Caki2 (cell line): ENCODE results near the gene TEAD4. TPM values are rescaled to one million over a fixed set of nuclear protein-coding genes. Genes with fewer than 3 reads are reported as not detected.
A peak's percentile ranks its signal among the peaks of the same experiment; 100 is the strongest.
"Not testable (repeated sequence)": the region's sequence is repeated elsewhere in the genome, so short reads cannot be mapped to it uniquely, and the experiment has no call there.

Experiments used
- DNase-seq: peaks from one replicate; pipeline ENCODE4 v3.0.0-alpha.2; 2015; ENCODE audit warnings: low read depth
- in situ Hi-C: cut with HindIII; loops from 2 replicates; pipeline ENCODE4 v1.10.0; 2016; ENCODE audit warnings: low sequenced_read_pairs, low pct_unique_long_range_greater_than_20kb, mixed read lengths
- total RNA-seq: library from RNA; depleted of rRNA; stranded (reverse); fragments of >200 nt; shearing (Covaris generic); gene quantifications from 2 replicates; pipeline ENCODE4 v1.2.3, GENCODE V29; 2014; ENCODE audit warnings: low replicate concordance

TEAD4 gene
- total RNA-seq, 1 experiment from 2014 or later, result 17.2 TPM

DNA sequence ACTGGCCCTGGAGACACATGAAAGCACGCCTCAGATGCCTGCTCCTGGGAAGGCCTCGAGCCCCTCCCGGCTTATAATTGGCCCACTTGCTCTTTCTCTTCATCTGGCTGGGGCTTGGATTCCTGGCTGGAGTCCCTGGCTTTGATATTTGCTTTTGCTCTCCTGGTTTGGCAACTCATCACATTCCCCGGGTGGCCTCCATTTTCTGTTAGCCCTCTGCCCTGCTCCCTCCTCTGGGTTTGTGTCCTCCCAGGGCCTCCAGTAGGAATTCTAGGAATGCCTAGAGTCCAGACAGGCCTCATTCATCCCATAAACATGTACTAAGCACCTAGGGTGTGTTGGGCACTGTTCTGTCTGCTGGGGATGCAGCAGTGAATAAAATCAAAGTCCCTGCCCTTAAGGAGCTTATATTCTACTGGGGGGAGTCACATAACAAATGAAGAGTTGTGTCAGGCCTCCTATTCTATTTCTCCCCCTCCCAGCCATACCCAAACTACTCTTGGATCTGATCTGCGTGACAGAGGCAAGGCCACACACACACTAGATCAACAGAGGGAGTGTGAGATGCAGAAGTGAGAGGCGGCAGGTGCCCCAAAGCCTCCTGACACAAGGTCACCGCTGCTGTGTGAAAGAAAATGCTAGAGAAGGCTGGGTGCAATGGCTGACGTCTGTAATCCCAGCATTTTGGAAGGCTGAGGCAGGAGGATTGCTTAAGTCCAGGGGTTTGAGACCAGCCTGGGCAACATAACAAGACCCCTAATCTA lies 96.7 kb downstream of the TEAD4 start:
- in situ Hi-C loops, result no loop called here
- no peak for DNase-seq

DNA sequence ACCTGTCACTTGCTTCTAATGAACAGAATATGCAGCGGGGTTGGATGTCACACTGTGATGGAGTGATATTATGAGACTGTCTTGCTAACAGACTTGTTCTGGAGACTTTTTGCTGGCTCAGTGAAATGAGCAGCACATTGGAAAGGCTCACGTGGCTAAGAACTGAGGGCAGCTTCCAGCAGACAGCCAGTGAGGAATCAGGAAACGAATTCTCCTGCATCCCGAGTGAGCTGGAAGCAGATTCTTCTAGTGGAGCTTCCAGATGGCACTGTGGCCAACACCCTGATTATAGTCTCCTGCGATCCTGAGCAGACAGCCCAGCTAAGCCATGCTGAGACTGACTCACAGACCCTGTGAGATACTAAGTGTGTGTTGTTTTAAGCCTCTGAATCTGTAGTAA lies 101.9 kb downstream of the TEAD4 start:
- no peak for DNase-seq
- in situ Hi-C loops, result no loop called here

DNA sequence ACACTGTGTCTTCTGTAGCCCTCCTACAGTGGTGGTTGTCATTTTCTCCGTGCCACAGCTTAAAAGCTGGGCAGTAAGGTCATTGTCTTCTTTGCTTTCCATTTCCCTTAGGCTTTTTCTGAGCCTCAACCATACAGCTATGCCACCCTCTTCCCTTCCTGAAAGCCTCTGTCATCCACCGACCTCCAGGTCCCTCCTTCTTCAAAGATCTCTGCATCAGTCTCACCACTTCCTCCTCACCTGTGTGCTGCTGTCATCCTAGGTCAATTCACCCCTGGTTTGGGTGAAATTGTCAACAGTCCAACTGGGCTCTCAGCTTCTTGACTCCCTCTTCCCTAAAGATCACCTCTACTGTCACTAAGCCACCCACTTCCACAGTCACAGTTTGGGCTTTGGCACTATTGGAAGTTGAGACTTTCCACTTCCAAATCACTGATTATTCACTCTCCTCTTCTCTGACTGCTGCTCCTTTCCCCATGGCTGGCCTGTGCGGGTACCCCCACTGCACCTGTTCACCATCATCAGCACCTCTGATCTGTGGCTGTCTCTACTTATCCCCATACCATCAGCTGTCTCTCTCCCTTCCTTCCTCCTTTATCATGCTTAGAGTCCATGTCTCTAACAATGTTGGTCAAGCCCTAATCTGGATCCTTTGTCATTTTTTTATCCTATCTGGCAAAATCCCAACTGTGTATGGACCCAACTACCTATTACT lies 102.5 kb downstream of the TEAD4 start:
- in situ Hi-C loops, result no loop called here
- DNase-seq, result no peak

DNA sequence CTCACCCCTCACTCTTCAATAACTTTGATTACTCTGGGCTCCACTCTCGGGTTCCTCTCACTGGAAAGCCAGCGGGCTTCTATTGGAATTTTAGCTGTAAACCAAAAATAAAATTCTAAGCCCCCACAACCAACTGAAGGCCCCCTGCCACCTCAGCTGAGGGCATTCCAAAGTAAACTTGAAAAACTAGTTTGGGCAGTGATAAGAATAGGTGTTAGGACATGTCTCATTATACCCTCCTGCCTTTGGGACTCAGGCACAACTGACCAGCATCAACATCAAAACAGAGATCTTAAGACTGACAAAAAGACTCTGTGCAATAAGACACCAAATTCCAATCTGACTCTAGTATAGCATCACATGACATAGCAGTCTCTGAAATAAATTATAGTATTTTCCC lies 106.1 kb downstream of the TEAD4 start:
- no peak for DNase-seq
- in situ Hi-C loops, result no loop called here

DNA sequence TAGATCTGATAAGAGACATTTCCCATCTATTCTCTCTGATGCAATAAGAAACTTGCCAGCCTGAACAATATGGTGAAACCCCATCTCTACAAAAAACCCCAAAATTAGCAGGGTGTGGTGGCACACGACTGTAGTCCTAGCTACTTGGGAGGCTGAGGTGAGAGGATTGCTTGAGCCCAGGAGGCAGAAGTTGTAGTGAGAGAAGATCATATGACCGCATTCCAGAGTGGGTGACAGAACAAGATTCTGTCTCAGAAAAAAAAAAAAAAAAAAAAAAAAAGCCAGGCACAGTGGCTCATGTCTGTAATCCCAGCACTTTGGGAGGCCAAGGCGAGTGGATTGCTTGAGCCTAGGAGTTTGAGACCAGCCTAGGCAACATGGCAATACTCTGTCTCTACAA lies 106.6 kb downstream of the TEAD4 start:
- in situ Hi-C loops, DNase-seq: not testable (repeated sequence)

DNA sequence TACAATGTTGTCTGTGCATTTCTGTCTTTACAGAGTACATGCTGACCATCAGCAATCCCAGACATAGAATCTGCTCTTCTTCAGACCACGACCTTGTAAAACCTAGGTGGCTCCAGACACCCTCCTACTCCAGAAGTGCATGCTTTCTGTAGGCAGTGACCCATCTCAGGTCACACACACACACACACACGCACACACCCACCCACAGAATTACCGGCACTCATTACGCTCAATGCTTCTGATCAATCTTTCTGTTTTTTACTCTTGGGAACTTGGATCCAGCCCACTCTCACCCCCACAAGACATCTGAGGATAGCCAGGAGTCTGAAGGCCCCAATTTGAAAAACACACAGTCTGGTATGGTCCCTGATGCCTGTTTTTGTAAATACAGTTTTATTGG lies 110.5 kb downstream of the TEAD4 start:
- DNase-seq, result no peak
- in situ Hi-C loops, result no loop called here

DNA sequence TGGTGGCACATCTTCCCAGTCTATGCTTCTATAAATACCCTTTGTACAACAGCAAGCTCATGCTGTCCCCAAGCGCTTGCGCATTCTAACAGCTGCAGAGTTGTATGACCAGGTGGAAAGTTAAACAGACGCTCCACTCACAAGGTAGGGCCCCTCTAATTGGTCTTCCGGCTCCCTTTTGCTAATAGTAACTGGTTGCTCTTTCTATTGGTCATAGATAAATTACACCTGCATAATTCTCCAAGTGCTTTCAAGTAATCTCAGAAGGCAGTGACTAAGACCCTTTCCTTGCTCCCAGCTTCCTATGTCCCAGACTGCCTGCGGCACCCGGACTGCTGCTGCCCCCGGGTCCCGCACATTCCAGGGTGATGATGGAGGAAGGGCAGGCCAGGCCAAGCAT lies 111.9 kb downstream of the TEAD4 start:
- in situ Hi-C loops, result no loop called here
- DNase-seq, result no peak

DNA sequence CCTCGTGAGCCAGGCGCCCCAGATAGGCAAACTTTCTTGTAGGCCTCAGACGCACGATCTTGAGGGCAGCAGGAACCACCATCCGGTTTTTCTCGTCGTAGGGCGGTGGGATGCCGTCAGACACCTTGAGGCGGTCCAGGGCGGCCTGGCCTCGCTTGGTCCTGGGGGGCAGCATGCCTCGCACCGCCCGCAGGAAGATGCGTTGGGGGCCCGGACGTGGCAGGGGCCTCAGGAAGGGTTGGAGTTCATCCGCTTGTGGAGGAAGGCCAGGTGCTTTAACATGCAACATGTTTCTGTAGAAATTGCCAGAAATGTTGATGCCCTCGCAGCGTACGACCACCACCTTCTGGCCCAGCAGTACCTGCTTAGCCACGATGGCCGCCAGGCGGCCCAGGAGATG lies 112.5 kb downstream of the TEAD4 start:
- no peak for DNase-seq
- in situ Hi-C loops, result no loop called here

DNA sequence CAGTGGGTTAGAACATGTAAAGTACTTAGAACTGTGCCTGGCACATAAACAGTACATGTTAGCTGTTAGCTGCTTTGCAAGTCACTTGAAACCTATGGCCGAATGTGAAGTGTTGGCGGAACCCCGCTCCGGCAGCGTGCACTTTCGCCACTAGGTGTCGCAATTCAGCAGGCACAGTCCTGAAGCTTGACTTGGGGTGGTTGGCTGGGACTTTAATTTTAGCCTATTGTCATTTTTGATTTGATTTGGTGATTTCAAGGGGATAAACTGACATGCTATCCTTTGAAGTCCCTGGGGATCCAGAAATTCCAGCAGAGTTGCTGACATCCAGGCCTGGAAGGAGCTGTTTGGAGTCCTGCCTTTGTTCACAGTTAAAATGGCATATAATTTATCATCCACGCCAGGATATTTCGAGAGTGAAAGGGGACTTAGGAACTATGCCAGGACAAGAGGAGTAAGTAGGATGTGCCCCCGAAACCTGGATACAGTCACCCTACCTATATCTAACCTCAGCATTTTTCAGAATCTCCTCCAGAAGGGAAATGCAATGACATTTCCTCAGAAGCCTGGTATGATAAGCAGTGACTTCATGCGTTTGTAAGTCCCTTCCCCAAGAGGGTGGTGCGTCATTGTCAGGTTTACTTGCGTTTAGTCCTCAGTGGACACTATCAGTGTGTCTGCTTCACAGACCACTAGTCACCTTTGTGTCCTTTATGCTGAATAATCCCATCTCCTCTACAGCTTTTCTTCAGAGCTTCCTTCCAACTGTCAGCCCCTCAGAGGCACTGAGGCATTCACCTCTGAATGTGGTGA lies 114.4 kb downstream of the TEAD4 start:
- DNase-seq, result peak; percentile 58
- in situ Hi-C loops, result no loop called here

DNA sequence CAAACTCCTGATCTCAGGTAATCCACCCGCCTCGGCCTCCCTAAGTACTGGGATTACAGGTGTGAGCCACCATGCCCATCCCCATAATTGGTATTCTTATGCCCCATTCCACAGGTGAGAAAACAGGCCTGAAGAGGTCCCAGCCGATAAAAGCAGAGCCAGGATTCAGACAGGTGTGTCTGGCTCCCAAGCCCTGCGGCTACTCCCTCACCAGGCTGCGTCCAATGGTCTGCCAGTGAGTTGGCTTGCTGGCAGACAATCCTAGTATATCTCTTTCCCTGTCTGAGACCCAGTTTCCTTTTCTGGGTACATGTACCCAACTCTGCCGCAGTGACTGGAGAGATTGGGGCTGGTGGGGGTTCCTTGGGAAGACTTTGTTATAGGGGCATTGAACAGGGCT lies 116.1 kb downstream of the TEAD4 start:
- DNase-seq, result no peak
- in situ Hi-C loops, result no loop called here

DNA sequence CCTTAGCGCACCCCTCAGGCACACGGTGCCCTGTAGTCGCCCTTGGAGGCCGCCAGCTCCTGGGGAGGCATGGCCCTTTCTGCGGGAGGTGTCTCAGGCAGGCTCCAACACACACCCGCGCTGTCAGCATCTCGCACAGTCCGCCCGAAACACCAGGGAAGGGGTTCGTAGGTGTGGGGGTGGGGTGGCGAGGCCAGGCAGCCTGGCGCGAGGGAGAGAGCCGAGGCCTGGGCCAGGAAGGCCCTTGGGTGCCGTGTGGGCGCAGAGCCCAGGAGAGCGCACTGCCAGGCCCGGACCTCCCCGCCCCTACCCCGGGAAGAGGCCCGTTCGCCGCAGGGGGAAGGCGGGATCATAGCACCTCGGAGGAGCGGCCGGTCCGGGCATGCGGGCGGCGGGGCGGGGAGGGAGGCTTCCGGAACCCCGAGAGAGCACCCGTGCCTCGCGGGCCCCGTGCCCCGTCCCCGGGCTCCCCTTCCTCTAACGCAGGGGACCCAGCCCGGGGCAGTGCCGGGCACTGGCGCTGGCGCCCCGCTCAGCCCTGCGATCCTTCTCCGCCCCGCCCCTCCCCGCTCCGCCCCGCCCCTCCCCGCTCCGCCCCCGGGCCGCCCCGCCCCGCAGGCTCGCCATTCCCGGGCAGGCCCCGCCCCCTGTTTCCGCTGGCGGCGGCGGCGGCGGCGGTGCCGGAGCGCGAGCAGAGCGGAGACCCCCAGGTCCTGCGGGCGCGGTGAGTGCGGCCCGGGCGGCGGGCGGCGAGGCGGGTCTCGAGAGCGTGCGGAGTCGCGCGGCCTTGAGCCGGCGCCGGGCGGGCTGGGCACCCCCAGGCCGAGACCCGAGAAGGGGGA lies 117.8 kb downstream of the TEAD4 start, which contains the start of gene TSPAN9:
TSPAN9 (plus strand) TSS at position 650 of the 842 bp plus-strand sequence. CDS start 123,815 bp downstream, outside the sequence.
- DNase-seq, result peak; percentile 80
- in situ Hi-C loops, result no loop called here

DNA sequence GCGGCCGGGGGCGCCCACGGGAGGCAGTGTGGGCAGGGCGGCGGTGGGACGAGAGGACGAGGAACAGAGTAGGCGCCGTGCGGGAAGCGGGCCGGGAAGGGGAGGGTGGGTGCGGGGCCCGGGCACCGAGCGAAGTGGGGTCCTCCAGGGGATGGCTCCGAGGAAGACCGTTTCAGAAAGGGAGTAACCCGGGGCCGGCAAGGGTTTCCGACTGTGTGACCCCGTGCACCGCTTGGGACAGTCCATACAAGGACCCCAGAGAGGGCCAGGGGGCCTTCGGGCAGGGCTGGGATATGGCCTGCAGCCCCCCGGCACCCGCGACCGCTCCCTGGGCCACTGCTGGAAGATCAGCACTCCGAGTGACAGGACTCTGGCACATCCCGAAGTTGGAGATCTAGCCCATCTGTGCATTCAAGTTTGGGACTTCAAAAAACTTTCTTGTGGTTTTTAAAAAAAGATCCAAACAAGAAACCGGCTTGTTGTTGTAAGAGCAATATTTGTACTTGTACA lies 118.4 kb downstream of the TEAD4 start:
- DNase-seq, result no peak
- in situ Hi-C loops, result no loop called here

DNA sequence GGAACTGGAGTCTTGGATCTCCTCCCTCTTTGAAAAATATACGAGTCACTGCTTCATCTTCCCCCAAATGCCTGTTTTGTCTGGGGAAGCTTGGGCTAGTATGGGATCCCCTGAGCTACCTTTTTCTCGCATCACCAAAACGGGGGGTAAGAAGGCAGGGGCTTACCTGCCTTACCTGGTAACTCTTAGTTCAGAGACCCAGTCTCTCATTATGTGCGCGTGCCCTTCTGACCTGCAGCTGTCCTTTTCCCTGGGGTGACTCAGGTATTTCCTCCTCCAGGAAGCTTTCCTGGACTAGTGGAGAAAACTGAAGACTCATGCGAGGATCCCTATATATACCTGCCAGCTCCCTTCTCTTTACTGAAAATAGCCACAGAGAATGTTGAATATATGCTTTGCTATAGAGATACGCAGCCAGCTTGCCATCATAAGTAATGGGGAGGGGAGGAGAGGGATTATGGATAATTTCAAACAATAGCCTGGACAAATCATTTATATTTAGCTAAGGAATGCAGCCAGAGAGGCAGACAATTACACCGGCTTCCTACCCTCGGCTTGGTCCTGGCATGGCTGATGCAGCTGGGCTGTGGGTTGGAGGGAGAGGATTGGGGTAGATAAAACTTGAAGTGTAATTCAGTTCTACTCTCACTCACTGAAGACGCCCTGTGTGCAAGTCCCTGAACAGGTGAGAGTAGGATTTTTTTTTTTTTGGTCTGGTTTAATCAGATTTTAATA lies 119.1 kb downstream of the TEAD4 start:
- in situ Hi-C loops, result no loop called here

DNA sequence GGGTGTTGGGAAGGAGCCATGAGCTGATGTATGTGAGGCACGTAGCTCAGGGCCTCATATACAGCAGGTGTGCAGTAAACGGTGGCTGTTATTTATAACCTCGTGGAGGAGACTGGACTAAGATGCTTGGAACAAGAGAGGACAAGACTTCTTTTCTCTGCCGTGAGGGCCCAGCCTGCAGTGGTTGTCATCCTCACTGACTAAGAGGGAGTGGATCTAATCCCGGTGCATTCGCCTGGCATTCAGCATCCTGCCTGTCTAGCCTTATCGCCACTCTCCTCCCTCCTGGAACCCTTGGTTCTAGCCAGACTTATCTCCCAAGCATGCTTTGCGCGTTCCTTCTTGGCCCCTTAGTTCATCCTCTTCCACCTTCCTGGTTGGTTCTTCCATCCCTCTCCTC lies 121.9 kb downstream of the TEAD4 start:
- no peak for DNase-seq
- in situ Hi-C loops, result no loop called here

More for the DNA sequence above, 119.1 kb downstream of the TEAD4 start:
- peak; percentile 8 for DNase-seq

DNA sequence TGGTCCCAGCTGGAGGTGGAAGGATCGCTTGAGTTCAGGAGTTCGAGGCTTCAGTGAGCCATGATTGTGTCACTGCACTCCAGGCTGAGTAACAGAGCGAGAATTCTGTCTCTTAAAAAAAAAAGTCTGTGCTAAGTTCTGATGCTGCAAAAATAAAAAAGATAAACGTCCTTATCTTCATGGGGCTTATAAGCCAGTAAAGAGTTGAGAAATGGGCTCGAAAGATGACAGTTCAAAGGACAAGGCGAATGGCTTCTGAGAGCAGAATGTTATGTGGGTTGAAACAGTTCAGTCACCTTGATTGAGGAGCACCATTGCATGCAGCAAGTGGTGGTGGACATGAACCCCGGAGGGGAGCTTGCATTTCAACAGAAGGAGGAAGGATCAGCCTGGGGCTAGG lies 122.7 kb downstream of the TEAD4 start:
- in situ Hi-C loops, result no loop called here

DNA sequence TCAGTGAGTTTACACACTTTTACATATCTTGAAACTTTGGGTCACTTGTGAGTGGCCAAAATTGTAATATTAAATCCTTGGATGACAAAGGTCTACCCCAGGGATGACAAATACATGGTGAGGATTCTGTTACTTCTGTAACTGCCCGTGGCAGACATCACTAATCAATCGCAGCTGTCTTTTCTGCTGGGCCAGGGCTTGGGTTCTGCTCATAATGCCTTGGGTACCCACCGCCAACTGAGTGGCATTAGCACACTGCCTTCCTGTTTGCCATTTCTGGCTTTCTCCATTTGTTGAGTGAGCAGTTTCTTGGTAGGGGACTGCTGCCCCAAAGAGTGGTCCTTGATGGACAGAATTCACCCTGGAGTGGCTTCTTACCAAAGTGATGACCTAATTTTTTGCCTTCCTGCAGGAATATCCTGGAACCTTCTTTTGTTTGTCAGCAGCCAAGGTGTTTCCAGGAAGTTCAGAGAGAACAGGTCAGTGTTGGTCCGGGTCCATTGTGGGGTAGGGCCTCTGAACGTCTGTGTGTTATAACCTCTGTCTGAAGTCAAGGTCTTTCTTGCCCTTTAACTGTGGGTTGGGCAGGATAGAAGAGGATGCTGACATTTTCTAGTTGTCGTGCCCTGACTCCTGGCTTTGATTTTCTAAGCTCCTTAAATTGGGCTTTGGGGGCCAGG lies 124.2 kb downstream of the TEAD4 start:
- no peak for DNase-seq
- in situ Hi-C loops, result no loop called here

More for the DNA sequence above, 122.7 kb downstream of the TEAD4 start:
- DNase-seq, result no peak

DNA sequence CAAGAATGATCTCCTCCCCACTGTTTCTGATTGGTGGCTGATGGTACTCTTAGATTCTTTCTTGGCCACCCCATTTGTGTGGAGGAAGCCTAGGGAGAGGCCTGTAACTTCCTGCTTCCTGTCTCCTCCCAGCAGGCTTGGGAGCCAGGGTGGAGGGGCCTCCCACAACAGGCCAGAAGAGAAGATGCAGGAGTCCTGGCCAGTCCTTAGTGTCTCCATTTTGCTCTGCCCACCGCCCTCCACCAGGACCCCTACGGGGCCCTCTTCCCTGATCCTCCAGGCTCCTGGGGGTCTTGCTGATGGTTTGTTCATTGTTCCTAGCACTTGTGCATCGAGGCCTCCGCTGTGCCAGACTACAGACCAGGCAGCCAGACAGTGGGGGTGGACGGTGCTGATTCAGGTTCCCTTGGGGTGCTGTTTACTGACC lies 124.7 kb downstream of the TEAD4 start:
- DNase-seq, result no peak

More for the DNA sequence above, 124.7 kb downstream of the TEAD4 start:
- in situ Hi-C loops, result no loop called here
